Osteocyte (in vitro differentiated cells): ENCODE measurements around the gene SPATA31D4. TPM values are rescaled to one million over a fixed set of nuclear protein-coding genes. Genes with fewer than 3 reads are reported as not detected.

Experiments used
- DNase-seq: peaks from one replicate; pipeline ENCODE4 v3.0.0; 2021; ENCODE audit warnings: mixed read lengths; ENCODE audit not compliant: unreplicated experiment; ENCODE audit errors: extremely low spot score
- H3K27ac Mint-ChIP-seq: one replicate; pipeline ENCODE4 v1.8.0; 2021; ENCODE audit warnings: mild to moderate bottlenecking, mixed read lengths; ENCODE audit not compliant: unreplicated experiment
- H3K27me3 Mint-ChIP-seq: one replicate; pipeline ENCODE4 v1.8.0; 2021; ENCODE audit warnings: mixed read lengths; ENCODE audit not compliant: unreplicated experiment
- H3K36me3 Mint-ChIP-seq: one replicate; pipeline ENCODE4 v1.8.0; 2021; ENCODE audit warnings: mixed read lengths; ENCODE audit not compliant: unreplicated experiment
- H3K4me1 Mint-ChIP-seq: one replicate; pipeline ENCODE4 v1.8.0; 2021; ENCODE audit warnings: mixed read lengths; ENCODE audit not compliant: unreplicated experiment
- H3K4me3 Mint-ChIP-seq: one replicate; pipeline ENCODE4 v1.8.0; 2021; ENCODE audit warnings: mild to moderate bottlenecking, moderate library complexity, mixed read lengths; ENCODE audit not compliant: unreplicated experiment
- H3K9me3 Mint-ChIP-seq: one replicate; pipeline ENCODE4 v1.8.0; 2021; ENCODE audit warnings: mixed read lengths; ENCODE audit not compliant: unreplicated experiment
- total RNA-seq: library from RNA; stranded (reverse); gene quantifications from 2 replicates; pipeline ENCODE4 v1.2.1, GENCODE V29; 2021
- TF ChIP-seq, protein P1 (sequence below): fragments of 200-600 bp; sonication (generic); IDR thresholded peaks from 2 replicates; pipeline ENCODE4 v1.5.0; 2021; ENCODE audit warnings: antibody characterized with exemption, mild to moderate bottlenecking, moderate library complexity

The SPATA31D4 gene
- total RNA-seq, 1 donor from 2014 or later: not detected

DNA sequence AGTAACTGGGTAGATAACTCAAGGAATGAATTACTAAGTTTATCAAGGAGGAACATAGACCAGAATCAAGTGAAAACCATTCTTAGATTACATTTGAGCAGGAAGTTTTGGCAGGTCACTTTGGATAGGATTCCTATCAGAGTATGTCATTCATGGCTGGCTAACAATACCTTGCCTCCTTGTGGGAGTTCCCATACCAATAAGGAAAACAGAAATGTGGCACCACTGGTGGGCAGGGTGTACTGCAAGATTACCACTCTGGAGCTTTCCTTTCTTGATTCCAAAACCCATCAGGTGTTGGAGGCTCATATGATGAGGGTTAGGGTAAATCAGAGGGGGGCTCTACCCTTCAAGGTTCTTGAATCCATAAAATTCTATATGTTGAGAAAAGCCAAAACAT lies 41.7 kb downstream of the SPATA31D4 start:
- Mint-ChIP-seq H3K27me3 (no peaks in the 10 kb centered on the region), H3K4me3 (no peak overlapping the region), H3K36me3 (no peaks in the 10 kb centered on the region), H3K27ac (no peak overlapping the region), H3K9me3 (peaks cover 2% of the 10 kb centered on the region), H3K4me1 (no peaks in the 10 kb centered on the region)
- no peak for DNase-seq
- TF ChIP-seq, protein P1, sequence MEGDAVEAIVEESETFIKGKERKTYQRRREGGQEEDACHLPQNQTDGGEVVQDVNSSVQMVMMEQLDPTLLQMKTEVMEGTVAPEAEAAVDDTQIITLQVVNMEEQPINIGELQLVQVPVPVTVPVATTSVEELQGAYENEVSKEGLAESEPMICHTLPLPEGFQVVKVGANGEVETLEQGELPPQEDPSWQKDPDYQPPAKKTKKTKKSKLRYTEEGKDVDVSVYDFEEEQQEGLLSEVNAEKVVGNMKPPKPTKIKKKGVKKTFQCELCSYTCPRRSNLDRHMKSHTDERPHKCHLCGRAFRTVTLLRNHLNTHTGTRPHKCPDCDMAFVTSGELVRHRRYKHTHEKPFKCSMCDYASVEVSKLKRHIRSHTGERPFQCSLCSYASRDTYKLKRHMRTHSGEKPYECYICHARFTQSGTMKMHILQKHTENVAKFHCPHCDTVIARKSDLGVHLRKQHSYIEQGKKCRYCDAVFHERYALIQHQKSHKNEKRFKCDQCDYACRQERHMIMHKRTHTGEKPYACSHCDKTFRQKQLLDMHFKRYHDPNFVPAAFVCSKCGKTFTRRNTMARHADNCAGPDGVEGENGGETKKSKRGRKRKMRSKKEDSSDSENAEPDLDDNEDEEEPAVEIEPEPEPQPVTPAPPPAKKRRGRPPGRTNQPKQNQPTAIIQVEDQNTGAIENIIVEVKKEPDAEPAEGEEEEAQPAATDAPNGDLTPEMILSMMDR: no peak

- H3K36me3 Mint-ChIP-seq: no peaks in the 10 kb centered on the region
- H3K9me3 Mint-ChIP-seq: no peaks in the 10 kb centered on the region
- no peak overlapping the region for H3K4me3 Mint-ChIP-seq
- no peaks in the 10 kb centered on the region for H3K27me3 Mint-ChIP-seq
- DNase-seq: no peak
- TF ChIP-seq, protein P1: no peak
- H3K4me1 Mint-ChIP-seq: no peaks in the 10 kb centered on the region
- no peak overlapping the region for H3K27ac Mint-ChIP-seq
Measured at GRCh38 chr9:81971727-81972126, 43.5 kb downstream of the SPATA31D4 start.

GRCh38 chr9:81974764-81975163 lies 46.5 kb downstream of the SPATA31D4 start:
- Mint-ChIP-seq H3K4me1 (no peaks in the 10 kb centered on the region), H3K27me3 (no peaks in the 10 kb centered on the region), H3K9me3 (no peaks in the 10 kb centered on the region), H3K36me3 (no peaks in the 10 kb centered on the region), H3K27ac (no peak overlapping the region), H3K4me3 (no peak overlapping the region)
- TF ChIP-seq, protein P1: no peak
- no peak for DNase-seq

- TF ChIP-seq, protein P1: no peak
- Mint-ChIP-seq H3K4me3 (no peak overlapping the region), H3K27ac (no peak overlapping the region), H3K27me3 (no peaks in the 10 kb centered on the region), H3K4me1 (no peaks in the 10 kb centered on the region), H3K36me3 (no peaks in the 10 kb centered on the region), H3K9me3 (no peaks in the 10 kb centered on the region)
- no peak for DNase-seq
Measured at GRCh38 chr9:81976351-81976750, 48.1 kb downstream of the SPATA31D4 start.

DNA sequence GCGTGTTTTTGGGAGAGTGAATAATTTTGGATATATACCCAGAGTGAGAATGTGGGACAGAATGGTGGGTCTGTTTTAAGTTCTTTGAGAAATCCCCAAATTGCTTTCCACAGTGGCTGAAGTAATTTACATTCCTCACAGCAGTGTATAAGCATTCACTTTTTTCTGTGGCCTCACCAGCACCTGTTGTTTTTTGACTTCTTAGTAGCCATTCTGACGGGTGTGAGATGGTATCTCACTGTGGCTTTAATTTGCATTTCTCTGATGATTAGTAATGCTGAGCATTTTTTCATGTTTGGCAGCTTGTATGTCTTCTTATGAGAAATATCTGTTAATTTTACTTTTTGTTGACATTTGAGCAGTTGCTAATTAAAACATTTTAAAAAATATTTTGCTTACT lies 51.0 kb downstream of the SPATA31D4 start:
- Mint-ChIP-seq H3K36me3 (no peaks in the 10 kb centered on the region), H3K27ac (no peak overlapping the region), H3K4me3 (no peak overlapping the region), H3K9me3 (no peaks in the 10 kb centered on the region), H3K27me3 (no peaks in the 10 kb centered on the region), H3K4me1 (no peaks in the 10 kb centered on the region)
- TF ChIP-seq, protein P1: no peak
- DNase-seq: no peak
